Measurements from ENCODE around the gene TMEM59.

The TMEM59 gene

DNA sequence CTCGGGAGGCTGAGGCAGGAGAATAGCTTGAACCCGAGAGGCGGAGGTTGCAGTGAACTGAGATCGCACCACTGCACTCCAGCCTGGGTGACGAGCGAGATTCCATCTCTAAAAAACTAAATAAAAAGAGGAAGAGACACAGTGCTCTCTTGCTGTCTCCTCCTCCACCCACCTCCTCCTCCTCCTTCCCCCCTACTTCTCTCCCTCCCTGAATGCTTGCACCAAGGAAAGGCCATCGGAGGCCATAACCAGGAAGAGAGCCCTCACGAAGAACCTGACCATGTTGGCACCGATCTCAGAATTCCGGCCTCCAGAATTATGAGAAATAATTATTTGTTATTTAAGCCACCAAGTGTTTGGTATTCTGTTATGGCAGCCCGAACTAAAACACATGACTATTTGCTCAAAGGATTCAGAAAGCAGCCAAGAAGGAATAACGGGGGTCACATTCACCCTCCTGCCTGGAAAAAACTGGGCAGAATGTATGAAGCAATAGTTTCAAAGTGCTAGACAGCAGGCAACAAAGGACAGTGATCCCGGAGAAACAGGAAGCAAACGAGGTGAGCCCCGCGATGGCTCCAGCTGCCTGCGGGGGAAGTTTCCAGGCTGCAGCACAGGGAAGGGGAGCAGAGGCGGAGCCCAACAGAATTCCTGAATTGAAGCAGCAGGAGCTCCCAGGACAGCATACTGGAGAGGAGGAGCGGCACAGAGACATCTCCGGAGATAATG is 70.8 kb downstream of the TMEM59 start:
- DNase-seq (ENCODE audit: low read depth): no peak

DNA sequence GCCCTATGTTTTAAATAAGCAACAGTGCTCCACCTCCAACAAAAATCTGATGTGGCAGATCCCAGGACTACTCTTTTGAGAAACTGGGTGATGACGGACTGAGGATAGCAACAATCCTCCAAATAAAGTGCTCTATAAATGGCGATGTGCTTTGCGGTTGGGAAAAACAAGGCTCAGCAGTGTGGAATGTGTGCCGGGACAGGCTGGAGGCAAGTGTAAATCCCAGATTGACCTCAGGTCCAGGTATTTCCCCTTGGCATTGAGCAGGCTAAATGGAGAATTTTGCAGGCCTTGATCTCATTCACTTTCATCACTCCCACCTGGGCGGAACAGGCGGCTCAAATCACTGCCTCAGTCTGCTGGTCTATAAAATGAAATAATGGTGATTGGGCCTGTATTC is 71.8 kb downstream of the TMEM59 start:
- DNase-seq (ENCODE audit: low read depth): no peak

DNA sequence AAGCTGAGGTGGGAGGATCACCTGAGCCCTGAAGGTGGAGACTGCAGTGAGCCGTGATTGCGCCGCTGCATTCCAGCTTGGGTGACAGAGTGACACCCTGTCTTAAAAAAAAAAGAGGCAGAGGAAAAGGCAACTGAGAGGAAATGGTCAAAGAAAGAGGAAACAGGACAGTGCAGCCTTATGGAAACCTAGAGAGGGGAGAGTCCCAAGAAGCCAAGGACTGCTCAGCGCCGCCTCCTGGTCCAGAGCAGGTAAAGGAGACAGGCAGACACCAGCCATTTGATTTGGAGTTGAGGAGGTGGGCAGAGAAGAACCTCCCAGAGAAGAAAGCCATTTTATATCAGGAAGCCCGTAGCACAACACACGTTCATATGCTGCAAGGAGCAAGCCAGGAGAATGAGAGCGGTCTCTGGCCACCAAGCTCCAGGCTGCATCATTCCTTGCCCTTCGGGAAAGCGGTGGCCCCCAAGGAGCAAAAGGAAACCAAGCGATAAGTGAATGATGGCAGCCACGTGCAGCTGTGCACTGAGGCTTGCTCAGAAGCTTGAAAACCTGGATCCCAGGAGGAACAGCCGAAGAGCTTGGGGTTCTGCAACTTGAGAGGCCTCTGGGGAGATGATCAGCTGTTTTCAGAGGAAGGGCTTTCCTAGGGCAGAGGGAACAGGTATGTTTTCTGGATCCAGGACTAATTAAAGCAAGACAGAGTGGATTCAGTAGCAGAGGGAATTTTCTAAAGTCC is 73.1 kb downstream of the TMEM59 start:
- DNase-seq (ENCODE audit: low read depth): no peak

Measured in HS-5 (cell line).